Hepatocyte (in vitro differentiated cells): ENCODE measurements around the gene MEIS1.

Experiments used
- CTCF ChIP-seq: fragments of 200-600 bp; sonication (generic); IDR thresholded peaks from 2 replicates; pipeline ENCODE4 v1.5.1; 2016; ENCODE audit warnings: antibody characterized with exemption, mild to moderate bottlenecking; ENCODE audit not compliant: poor library complexity
- EZH2 ChIP-seq: fragments of 200-600 bp; sonication (generic); IDR thresholded peaks from 2 replicates; pipeline ENCODE4 v1.6.1; 2016; ENCODE audit warnings: antibody characterized with exemption, mild to moderate bottlenecking, borderline replicate concordance
- EZH2phosphoT487 ChIP-seq: fragments of 200-600 bp; sonication (generic); IDR thresholded peaks from one replicate; pipeline ENCODE4 v1.6.1; 2018; ENCODE audit warnings: antibody characterized with exemption, mild to moderate bottlenecking, low read depth, moderate library complexity; ENCODE audit not compliant: unreplicated experiment, severe bottlenecking

DNA sequence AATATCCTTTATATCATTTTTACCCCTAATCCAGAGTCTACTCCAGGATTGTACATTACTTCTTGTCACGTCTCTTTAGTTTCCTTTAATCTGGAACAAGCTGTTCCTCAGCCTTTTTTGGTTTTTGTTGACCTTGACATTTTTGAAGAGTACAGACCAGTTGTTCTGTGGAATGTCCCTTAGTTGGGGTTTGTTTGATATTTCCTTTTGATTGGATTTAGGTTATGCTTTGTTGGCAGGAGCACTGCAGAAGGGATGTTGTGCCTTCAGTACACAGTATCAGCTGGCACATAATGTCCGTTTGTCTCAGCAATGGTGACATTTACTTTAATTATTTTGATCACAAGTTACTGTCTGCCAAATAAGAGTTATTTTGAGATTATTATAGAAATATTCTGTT, 160.6 kb downstream of the MEIS1 start:
- no peak for TF ChIP-seq CTCF
- no peak for TF ChIP-seq EZH2
- no peak for TF ChIP-seq EZH2phosphoT487
